Measurements from ENCODE around the gene PRDM16.

PRDM16 gene

GRCh38 chr1:3468236-3469103 is 399.5 kb downstream of the PRDM16 start (continued):
- TF ChIP-seq ZNF398 (tag by site-specific recombination; IDR thresholded peaks at IDR 0.05), result no peak
- no peak for TF ChIP-seq ZFP37 (tag by site-specific recombination; IDR thresholded peaks at IDR 0.05)
- TF ChIP-seq GFI1B (tag by site-specific recombination; IDR thresholded peaks at IDR 0.05), result no peak
- peak; percentile 79 for TF ChIP-seq KLF17 (tag by site-specific recombination; IDR thresholded peaks at IDR 0.05)
- no peak for TF ChIP-seq ZNF837 (tag by site-specific recombination; IDR thresholded peaks at IDR 0.05)
- TF ChIP-seq ZBTB11 (tag by site-specific recombination; conservative IDR thresholded peaks at IDR 0.05; ENCODE audit: low read depth), result no peak
- TF ChIP-seq KLF1 (tag by site-specific recombination; IDR thresholded peaks at IDR 0.05), result peak; percentile 70

- Histone ChIP-seq H3K36me3 (ENCODE audit: control insufficient read depth in 2 of 2, insufficient read depth in 1 of 2, low read length in 2 of 2) (peaks cover 0 to 10% of the 10 kb centered on the region in 2 experiments; a peak in 1 of 3 replicates), H3K4me3 (ENCODE audit: low read depth, low read length) (no peak overlapping the region), H3K9me3 (ENCODE audit: control insufficient read depth, insufficient read depth, low read depth, low read length) (no peaks in the 10 kb centered on the region), H3K27ac (ENCODE audit: extremely low read depth, low read depth, low read length) (no peak overlapping the region), H3K4me1 (ENCODE audit: control insufficient read depth, insufficient read depth, low read length) (no peaks in the 10 kb centered on the region)
- POLR2A ChIA-PET, result no interaction called here
- CTCF ChIA-PET, result interaction anchor here (1.5 kb wide), 1 partner anchor 152 kb away, joined by 3 read pairs; no protein-coding TSS in a partner anchor
- TF ChIP-seq ZNF791 (tag by site-specific recombination; IDR thresholded peaks at IDR 0.05) (no peak), ZNF223 (tag by site-specific recombination; IDR thresholded peaks at IDR 0.05) (no peak), ZBTB44 (tag by site-specific recombination; IDR thresholded peaks at IDR 0.05) (no peak), ZNF585B (tag by site-specific recombination; IDR thresholded peaks at IDR 0.05) (no peak), ZNF777 (tag by site-specific recombination; IDR thresholded peaks at IDR 0.05; ENCODE audit: borderline replicate concordance) (no peak), ZNF580 (tag by site-specific recombination; IDR thresholded peaks at IDR 0.05) (no peak)
These were observed 400.3 kb downstream of the PRDM16 start for GRCh38 chr1:3469104-3469848.
